GM19193 (cell line): ENCODE measurements around the gene RASSF1.

ENCODE experiments used
- POLR2A ChIP-seq: IDR thresholded peaks from 4 replicates; pipeline ENCODE4 v1.6.1; 2011; ENCODE audit not compliant: insufficient read depth, insufficient read length; ENCODE audit errors: extremely low read depth

Gene RASSF1

DNA sequence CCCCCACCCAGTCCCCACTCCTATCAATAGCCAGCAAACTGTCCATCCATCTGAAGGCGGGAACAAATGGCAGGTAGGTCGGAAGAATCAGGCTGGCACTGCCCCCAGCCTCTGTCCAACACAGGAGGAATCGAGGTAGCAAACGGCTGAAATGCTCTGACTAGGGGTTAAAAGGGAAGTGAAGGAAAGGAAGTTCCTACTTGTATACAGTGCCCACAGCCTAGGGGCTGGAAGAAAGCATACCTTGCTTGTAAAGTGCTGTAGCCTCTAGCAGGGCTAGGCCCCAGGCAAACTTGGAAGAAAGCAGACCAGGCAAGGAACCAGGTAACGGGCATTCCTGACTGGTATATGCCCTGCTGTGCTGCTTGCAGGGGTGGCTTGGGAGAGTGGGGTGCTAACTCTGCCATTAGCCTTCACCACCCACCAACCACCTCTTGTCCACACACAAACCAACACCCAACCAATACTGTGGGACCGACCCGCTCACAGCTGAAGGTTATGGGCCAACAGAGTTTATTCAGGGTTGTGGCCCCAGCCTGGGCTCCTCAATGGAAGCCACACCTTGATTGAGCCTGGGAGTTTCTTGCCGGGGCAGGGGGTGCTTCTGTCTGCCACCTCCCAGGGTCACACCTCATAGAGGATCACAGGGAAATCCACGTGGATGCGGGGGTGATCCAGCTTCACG is 15.0 kb downstream of the RASSF1 start:
- TF ChIP-seq POLR2A, result no peak

DNA sequence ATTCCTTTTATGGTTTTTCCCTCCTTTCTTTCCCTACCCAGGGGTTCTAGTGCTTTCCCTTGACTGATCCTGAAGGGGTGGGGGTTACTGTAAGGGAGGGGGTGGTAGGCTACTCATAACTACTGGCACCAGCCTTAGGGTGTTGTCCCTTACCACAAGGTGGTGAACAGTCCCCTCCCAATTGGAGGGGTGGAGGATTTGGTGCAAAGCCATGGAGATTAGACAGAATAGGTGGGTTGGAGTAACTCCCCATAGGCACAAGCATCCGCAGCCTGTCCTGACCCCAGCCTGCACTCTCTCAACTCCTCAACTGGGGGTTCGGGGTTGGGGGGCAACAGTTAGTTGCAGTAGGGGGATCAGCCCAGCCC is 15.5 kb downstream of the RASSF1 start:
- TF ChIP-seq POLR2A, result no peak

DNA sequence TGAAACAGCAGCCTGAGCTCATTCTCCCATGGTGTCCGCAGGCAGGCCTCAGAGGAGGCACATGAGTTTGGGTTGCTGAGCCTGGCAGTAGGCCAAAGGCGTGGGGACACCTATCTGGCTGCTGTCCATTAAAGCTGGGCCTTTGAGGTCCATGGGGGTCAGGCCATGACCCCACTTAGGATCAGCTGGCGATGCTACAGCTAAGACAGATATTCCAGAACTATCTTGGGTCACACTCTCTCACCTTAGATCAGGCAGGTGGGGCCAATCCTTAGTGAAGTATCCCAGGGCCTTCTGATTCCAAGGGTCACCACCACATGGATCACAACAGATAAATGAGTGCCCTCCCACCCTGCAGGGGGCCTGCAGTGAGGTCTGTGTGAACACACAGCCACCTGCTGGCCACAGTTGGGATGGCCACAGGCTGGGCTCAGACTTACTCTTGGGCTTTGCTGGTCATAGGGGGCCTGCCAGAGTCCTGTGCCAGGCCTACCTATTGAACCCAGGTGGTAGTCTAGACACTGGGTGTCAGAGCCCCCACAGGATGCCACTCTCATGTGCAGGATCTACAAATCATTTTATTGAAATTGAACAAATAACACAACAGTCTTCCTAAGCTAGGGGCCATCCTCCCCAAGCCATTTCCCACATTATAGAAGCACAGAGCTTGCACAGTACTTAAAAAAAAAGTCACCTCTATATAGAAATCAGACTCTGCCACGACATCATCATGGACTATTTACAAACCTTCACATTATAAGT is 16.1 kb downstream of the RASSF1 start:
- no peak for TF ChIP-seq POLR2A

DNA sequence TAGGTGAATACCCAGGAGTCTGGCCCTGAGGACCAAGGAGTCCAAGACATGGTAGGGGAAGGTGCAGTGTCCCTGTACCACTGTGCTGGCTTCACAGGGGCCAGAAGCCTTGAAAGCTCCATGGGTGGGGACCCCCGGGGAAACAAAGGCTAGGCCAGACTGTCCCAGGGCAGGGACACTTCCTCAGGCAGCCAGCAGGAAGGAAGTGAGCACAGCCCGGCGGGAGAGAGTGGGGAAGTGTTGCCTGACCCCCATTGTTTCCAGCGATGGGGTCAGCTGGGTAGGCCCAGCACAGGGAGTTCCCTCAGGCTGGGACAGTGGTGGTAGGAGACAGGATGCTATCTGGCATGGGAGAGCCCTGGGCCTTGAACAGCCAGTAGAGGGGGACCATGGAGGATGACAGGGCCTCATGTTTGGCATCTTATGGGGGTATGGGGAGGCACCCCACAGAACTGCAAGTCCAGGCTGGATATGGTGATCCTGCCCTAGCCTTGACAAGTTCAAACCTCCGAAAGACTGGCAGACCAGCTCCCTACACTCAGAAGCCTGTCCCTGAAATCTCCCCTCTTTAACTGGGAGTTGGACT is 16.9 kb downstream of the RASSF1 start:
- TF ChIP-seq POLR2A, result peak; percentile 10

DNA sequence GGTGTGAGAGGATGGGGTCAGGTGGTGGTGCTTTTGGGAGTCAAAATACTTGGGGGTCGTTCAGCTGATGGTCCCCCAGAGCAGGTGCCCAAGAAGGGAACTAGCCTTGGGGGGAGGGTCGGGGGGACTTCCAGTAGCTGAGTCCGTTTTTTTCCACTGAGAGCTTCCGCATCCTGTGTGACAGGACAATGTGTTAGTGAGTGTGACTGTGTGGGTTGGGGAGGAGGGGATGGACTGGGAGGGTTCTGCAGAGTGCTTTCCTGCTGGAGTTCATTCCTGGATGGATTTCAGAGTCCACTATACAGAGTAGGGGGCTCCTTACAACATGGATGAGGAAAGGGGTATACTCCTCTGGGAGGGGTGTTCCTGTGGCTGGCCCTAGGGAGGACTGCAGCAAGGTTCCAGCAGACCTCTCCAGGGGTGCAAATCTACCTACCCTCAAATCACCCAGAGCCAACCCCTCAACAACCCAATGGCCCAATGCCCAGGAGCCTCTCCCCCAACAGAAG is 17.5 kb downstream of the RASSF1 start:
- no peak for TF ChIP-seq POLR2A

DNA sequence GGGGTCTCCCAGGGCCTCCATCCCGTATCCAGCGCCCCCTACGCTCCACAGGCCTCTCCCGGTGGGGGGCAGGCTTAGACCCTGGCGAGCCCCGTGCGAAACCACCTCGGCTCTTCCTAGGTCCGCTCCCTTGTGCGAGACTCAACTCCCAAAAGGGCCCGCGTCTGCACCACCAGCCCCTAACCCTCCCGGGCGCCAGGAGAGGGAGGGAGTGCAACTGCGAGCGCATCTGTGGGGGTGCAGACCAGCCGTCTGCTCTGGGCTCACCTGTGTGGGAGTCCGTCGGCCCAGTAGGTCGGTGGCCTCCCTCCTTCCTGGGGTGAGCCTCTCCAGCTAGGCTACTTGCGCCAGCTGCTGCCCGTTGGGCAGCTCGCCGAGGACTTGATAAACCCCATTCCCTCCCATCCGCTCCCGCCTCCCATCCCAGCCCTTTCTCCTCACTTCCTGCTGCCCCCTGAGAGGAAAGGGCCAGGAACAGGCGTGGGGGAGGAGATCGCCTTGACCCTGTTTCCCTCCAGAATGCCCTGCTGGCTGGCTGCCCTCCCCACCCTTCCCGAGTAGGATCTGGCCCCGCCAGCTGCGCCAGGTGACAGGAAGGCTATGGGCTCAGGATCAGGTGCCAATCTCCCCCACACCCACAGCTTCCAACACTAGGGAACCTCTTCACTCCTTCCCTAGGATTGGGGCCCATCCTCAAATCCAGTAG is 18.1 kb downstream of the RASSF1 start, which contains the start of gene HYAL2:
Gene HYAL2 (minus strand): TSS at position 360 of the 706 bp plus-strand sequence. CDS start 2,256 bp downstream, outside the sequence.
- no peak for TF ChIP-seq POLR2A

DNA sequence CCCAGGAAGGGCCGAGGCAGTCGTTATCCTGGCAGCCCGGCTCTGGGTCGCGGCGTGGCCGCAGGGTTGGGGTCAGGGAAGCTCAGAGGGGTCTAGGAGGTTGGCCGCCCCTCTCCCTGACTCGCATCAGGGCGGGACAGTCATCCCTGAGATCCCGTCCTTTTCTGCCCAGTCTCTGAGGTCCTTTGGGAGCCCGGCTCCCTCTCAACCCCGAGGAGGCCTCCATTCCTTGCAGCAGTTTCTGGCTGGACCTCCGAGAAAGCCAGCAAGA is 18.6 kb downstream of the RASSF1 start:
- no peak for TF ChIP-seq POLR2A

DNA sequence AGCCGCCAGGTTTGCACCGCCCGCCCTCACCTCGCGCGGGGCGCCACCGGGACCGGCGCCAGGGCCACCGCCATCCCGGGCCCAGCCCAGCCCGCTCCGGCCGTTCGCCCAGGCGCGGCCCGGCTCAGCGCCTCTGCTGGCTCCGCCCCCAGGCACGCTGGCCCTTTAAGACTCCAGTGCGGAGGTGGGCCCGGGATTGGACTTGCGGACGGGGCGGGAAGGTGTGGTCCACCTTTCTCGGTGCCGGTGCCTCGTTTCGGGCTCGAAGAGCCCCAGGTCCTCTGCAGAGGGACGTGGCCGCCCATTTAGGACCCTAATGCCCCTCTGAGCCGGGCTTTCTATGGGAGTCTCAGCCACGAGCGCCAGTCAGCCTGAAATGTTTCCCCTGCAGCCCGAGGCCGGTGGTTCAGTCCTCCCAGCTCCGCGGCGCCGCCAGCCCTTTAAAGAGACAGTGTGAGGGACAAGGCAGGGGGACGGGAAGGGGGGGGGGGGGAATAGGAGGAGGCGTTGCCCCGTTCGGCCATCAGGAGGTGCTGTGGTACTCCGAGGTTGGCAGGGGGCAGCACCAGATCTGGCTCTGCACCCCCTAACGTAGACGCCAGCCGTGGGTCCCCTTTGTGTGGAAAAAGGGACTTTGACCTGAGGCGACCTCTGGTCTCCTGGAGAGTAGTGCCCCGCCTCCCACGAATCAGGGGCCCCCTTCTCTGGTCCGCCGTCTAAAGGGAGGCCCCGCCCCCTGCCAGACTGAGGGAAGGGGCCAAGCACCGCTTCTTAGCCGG is 19.1 kb downstream of the RASSF1 start:
- peak; percentile 58 for TF ChIP-seq POLR2A

DNA sequence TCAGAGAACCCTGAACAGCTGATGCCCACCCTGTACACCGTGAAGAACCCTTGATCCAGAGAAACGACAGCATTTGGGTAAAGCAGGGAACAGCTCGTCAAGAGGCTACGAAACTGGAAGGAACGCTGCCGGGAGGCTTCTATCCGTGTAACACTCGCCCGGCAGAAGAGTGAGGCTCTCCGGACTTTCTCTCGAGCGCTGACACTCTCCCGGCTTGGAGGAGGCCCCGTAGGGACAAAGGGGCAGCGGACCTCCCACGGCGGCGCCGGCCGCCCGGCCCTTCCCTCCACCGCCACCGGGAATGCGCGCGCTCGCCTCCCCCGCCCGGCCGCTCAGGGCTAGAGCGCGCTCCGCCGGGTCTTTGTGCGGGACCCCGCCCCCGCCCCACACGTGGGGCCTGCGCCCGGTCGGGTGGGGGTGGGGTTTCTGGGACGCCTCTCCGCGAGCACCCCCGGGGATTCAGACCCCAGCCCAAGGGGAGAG is 19.7 kb downstream of the RASSF1 start:
- TF ChIP-seq POLR2A, result no peak

DNA sequence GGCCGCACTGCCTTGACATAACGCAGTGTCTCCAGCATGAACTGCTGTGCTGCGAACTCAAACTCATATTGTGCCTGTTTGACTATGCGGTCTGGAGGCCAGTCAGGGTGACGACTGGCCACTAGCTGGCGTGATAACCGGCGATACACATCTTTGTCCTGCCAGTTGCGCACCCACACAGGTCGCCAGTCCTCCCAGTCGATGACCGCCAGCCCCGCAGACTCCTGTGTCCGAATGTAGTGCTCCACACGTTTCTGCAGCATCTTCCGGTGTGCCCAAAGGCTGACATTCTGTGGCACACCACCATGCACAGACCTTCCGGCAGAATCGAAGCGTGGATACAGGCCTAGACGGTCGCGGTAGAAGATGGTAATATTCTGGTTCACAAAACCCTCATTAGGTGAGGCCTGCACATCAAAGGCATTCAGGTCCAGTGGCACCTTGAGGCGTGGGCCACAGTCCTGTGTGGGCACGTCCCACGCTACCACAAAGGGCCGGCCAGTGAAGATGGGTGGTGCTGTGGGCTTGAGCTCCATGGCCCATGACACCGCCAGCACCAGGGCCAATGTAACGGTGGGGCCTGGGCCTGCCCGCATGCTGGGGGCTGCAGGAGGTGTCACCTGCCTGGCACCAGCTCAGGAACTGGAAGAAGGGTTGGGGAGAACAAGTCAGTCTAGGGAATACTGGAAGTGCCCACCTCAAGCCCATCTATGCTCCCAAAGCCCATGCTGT is 20.6 kb downstream of the RASSF1 start:
- no peak for TF ChIP-seq POLR2A

DNA sequence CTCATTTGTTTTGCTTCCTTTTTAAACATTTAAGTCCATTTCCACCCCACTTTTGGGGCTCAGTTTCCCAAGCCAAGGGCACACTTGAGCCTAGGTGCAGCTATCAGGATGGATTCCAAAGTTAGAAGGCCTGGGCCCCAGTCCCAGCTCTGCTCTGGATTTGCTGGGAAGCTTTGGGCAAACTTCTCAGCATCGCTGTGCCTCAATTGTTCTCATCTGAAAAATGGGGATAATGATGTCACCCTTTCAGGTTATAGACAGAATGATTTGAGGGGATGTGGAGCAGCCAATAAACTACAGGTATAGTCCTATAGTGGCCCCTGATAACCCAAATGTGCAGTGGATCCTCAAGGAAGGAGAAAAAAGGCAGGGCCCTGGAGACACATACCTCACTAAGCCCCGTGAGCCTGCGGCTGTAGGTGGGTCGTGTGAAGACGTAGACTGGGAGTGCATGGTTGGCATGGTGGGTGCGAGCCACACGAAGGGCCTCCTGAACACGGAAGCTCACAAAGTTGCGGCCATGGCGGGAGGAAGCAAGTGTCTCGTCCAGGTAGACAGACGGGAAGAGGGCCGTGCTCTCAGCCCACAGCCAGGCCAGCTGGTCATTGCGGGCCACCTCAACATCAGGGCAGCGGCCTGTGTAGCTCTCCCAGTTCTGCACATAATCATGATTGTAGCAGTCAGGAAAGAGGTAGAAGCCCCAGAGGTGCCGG is 21.3 kb downstream of the RASSF1 start:
- no peak for TF ChIP-seq POLR2A

DNA sequence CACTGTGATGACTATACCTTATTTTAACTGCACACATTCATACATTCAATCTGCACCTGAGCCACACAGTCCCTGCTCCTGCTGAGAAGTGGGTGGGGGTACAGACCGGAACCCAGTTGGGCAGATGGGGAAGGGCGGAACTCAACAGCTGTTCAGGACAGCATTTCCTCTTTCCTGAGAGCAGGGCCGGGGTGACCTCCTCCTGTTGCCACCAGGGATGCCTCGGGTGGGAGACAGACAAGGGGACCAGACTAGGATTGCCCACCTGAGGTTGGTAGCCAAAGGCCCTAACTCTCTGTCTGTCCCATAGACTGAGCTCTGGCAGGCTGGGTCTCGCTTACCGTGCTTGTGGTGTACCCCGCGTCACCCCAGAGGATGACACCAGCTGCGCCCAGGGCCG is 22.0 kb downstream of the RASSF1 start:
- no peak for TF ChIP-seq POLR2A

DNA sequence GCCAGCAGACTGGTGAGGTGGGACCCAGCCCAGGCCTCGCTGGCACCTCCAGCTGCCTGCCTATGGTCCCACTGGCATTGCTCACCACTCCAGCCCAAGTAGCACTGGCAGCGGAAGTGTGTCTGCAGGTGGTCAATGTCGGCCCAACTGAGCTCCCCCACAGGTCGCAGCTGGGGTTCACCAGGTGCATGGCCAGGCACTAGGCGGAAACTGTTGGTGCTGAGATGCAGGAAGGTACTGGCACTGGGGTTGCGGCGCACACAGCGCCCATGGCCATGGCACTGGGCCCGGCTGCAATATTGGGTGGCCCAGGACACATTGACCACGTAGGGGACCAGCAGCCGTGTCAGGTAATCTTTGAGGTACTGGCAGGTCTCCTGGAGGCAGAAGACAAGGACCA is 22.5 kb downstream of the RASSF1 start:
- no peak for TF ChIP-seq POLR2A
